Activated CD4-positive, alpha-beta memory T cell treated with anti-CD3 and anti-CD28 coated beads for 36 hours (primary cell): ENCODE data around the gene RAB5A. TPM values are rescaled to one million over a fixed set of nuclear protein-coding genes. Genes with fewer than 3 reads are reported as not detected.
"Not testable (repeated sequence)": the region's sequence is repeated elsewhere in the genome, so short reads cannot be mapped to it uniquely, and the experiment has no call there.

Experiments used
- CTCF ChIA-PET: fragments of 350-600 bp; sonication (Branson Sonifier 250); formaldehyde crosslinking; loops from one replicate; lab custom pipeline; 2021; ENCODE audit warnings: antibody characterized with exemption, inconsistent platforms; lab: Charles Lee
- POLR2A ChIA-PET: fragments of 350-600 bp; sonication (Branson Sonifier 250); formaldehyde crosslinking; loops from one replicate; lab custom pipeline; 2021; ENCODE audit warnings: antibody characterized with exemption; lab: Charles Lee
- DNase-seq: peaks from one replicate; pipeline ENCODE4 v3.0.0-alpha.2; 2020
- H3K27ac Mint-ChIP-seq: one replicate; pipeline ENCODE4 v1.8.0; 2021; ENCODE audit warnings: mixed read lengths
- H3K27me3 Mint-ChIP-seq: one replicate; pipeline ENCODE4 v1.8.0; 2021; ENCODE audit warnings: mixed read lengths
- H3K36me3 Mint-ChIP-seq: one replicate; pipeline ENCODE4 v1.8.0; 2021; ENCODE audit warnings: mixed read lengths
- H3K4me1 Mint-ChIP-seq: one replicate; pipeline ENCODE4 v1.8.0; 2021; ENCODE audit warnings: low read depth, mixed read lengths
- H3K4me3 Mint-ChIP-seq: one replicate; pipeline ENCODE4 v1.8.0; 2021; ENCODE audit warnings: mild to moderate bottlenecking, mixed read lengths
- H3K9me3 Mint-ChIP-seq: one replicate; pipeline ENCODE4 v1.8.0; 2021; ENCODE audit warnings: mixed read lengths
- intact Hi-C: fragments of 100-400 bp; cut with micrococcal nuclease; formaldehyde crosslinking; loops from one replicate; pipeline ENCODE4 v1.15.1; 2023
- total RNA-seq, 2 experiments: library from RNA; stranded (reverse); gene quantifications; one replicate each; pipeline ENCODE4 v1.2.3, GENCODE V29; 2021

Gene RAB5A, protein sequence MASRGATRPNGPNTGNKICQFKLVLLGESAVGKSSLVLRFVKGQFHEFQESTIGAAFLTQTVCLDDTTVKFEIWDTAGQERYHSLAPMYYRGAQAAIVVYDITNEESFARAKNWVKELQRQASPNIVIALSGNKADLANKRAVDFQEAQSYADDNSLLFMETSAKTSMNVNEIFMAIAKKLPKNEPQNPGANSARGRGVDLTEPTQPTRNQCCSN
- 10 to 100 TPM; 55.6 to 65.3 TPM for total RNA-seq

DNA sequence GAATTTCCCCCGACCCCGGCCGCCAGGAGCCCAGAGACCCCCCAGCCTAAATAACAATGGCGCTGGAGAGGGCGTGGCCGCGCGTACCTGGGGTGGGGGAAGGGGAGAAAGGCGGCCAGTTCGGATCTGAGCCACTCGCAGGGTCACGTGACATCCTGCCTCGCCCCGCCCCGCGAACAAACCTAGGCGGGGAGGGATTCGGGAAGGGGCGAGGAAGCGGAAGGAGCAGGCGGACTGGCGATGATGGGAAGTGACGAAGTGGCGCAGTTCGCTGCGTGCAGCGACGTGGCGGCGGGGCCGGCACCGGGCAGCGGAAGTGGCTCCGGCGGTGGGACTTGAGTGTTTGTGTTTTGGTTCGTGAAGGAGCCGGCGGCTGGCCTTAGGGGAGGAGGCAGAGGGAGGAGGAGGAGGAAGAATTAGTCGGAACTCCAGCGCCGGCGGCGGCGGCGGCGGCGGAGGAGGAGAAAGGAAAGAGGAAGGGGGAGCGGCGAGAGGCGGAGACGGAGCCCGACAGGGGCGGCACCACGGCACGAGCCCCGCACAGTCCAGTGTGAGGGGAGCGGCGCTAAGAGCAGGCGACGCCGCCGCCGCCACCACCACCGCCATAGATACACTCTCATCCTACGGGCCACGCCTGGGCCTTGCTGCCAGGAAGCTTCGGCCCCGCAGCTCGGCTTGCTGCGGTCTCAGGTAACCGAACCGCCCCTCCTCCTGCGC lies at the start of gene RAB5A:
Gene RAB5A (plus strand): TSS at position 266 of the 717 bp plus-strand sequence. CDS start 3,802 bp downstream, outside the sequence.
- POLR2A ChIA-PET, result interaction anchor here (1.1 to 3.0 kb wide), 6 partner anchors 10 to 239 kb away, joined by 4 to 20 read pairs (median 10); partner anchors contain the start of genes KAT2B and SGO1
- Mint-ChIP-seq H3K9me3 (no peaks in the 10 kb centered on the region), H3K36me3 (peaks cover 15% of the 10 kb centered on the region), H3K27me3 (no peaks in the 10 kb centered on the region), H3K4me1 (peaks cover 44% of the 10 kb centered on the region), H3K27ac (peak within 1 kb of the TSS; percentile 99), H3K4me3 (peak within 1 kb of the TSS; percentile 93)
- CTCF ChIA-PET, result interaction anchor here (1.0 to 1.2 kb wide), 2 partner anchors 10 to 59 kb away, joined by 3 to 5 read pairs; no protein-coding TSS in a partner anchor
- peak; percentile 98 for DNase-seq
- intact Hi-C loops, result loop anchor here (1.0 to 5.0 kb wide), 6 partner anchors 10 to 239 kb away; partner anchors contain the start of gene SGO1

DNA sequence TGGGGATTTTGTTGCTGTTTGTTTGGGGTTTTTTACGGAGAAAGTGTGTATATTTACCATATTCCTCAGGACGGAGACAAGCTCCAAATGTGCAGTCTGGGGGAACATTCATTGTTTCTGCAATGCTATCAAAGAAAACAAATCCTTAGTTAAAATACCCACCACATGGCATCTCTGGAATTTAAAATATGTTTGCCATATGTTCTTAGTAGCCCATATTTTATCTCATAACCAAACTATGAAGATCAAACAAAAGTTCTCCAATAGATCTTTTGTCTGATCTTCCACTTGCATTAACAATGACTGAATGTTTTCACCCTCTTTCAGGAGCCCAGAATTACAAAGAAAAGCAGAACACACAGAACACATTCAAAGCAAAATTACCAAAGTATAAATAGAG lies 48.2 kb upstream of the RAB5A start:
- intact Hi-C loops, result no loop called here
- CTCF ChIA-PET, result interaction anchor here (1.8 kb wide), 1 partner anchor 11 kb away, joined by 5 read pairs; no protein-coding TSS in a partner anchor
- no peak for DNase-seq
- no peak overlapping the region for H3K4me3 Mint-ChIP-seq
- H3K36me3 Mint-ChIP-seq, result no peaks in the 10 kb centered on the region
- H3K27ac Mint-ChIP-seq, result no peak overlapping the region
- H3K4me1 Mint-ChIP-seq, result no peaks in the 10 kb centered on the region
- H3K27me3 Mint-ChIP-seq, result no peaks in the 10 kb centered on the region
- POLR2A ChIA-PET, result no interaction called here
- H3K9me3 Mint-ChIP-seq, result no peaks in the 10 kb centered on the region

DNA sequence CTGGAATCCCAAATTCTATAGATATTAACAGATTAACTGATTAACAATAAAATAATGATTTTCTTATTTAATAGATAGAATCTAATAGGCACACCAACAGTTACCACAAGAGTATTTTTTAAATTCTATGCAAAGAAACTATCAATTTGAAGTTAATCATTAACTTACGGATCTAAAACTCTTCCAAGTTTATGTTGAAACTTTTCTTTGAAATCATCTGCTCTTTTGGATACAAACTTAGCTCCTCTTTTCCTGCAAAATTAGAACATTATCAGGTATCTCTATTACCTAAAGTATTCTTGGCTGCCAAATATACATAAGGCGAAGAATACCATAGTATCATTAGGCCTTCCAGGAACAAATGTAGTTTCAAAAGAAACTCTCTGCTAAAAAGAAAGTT lies 47.6 kb upstream of the RAB5A start:
- H3K4me1 Mint-ChIP-seq, result no peaks in the 10 kb centered on the region
- no peaks in the 10 kb centered on the region for H3K27me3 Mint-ChIP-seq
- CTCF ChIA-PET, result no interaction called here
- no peak overlapping the region for H3K27ac Mint-ChIP-seq
- no peak for DNase-seq
- POLR2A ChIA-PET, result no interaction called here
- no peaks in the 10 kb centered on the region for H3K9me3 Mint-ChIP-seq
- H3K4me3 Mint-ChIP-seq, result no peak overlapping the region
- no peaks in the 10 kb centered on the region for H3K36me3 Mint-ChIP-seq
- intact Hi-C loops, result no loop called here

DNA sequence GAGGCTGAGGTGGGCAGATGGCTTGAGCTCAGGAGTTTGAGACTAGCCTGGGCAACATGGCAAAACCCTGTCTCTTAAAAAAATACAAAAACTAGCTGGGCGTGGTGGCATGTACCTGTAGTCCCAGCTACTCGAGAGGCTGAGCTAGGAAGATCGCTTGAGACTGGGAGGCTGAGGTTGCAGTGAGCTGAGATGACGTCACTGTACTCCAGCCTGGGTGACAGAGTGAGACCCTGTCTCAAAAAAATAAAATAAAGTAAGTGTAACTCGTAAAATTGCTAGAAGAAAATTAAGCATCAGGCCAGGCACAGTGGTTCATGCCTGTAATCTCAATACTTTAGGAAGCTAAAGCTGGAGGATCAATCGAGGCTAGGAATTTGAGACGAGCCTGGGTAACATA lies 47.1 kb upstream of the RAB5A start:
- H3K4me1 Mint-ChIP-seq, H3K4me3 Mint-ChIP-seq, H3K27ac Mint-ChIP-seq, intact Hi-C loops, DNase-seq, POLR2A ChIA-PET, H3K9me3 Mint-ChIP-seq, CTCF ChIA-PET, H3K36me3 Mint-ChIP-seq, H3K27me3 Mint-ChIP-seq: not testable (repeated sequence)

DNA sequence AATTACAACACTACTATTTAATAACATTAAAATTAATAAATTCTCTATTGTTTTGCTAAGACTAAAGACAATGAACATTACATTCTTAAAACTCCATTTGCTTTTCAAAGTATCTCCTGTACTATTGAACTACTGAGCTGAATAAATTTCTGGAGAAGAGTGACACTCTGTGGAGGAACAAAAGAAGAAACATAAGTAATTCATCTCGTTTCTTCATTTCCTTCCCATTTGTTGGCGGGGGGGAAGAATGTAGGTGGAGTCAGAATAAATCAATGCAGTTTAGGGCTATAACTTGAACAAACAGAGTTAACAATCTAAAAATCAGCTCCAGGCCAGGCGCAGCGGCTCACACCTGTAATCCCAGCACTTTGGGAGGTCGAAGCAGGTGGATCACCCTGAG lies 45.6 kb upstream of the RAB5A start:
- no peak for DNase-seq
- peaks cover 2% of the 10 kb centered on the region for H3K27me3 Mint-ChIP-seq
- H3K36me3 Mint-ChIP-seq, result peaks cover 2% of the 10 kb centered on the region
- ChIA-PET POLR2A (no interaction called here), CTCF (no interaction called here)
- no peak overlapping the region for H3K27ac Mint-ChIP-seq
- no peak overlapping the region for H3K4me3 Mint-ChIP-seq
- intact Hi-C loops, result no loop called here
- H3K4me1 Mint-ChIP-seq, result no peaks in the 10 kb centered on the region
- peaks cover 4% of the 10 kb centered on the region for H3K9me3 Mint-ChIP-seq

DNA sequence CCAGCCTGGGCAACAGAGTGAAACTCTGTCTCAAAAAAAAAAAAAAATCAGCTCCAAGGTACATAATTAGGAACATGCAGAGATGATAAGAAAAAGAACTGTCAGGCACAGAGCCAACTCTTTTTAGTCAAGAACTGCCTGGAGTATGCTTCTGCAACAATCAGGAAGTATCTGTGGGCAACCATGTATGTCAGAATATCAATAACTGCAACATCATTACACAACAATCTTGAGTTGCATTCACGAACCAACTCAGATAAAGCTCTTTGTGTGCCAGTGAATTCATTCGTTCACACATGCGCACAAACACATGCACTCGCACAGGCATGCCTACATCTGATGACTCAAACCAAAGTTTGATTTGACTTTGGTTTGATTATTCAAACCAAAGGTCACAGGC lies 45.0 kb upstream of the RAB5A start:
- POLR2A ChIA-PET, result no interaction called here
- peaks cover 2% of the 10 kb centered on the region for H3K36me3 Mint-ChIP-seq
- H3K27me3 Mint-ChIP-seq, result peaks cover 2% of the 10 kb centered on the region
- CTCF ChIA-PET, result no interaction called here
- H3K9me3 Mint-ChIP-seq, result peaks cover 5% of the 10 kb centered on the region
- no peak overlapping the region for H3K4me3 Mint-ChIP-seq
- no peaks in the 10 kb centered on the region for H3K4me1 Mint-ChIP-seq
- intact Hi-C loops, result no loop called here
- H3K27ac Mint-ChIP-seq, result no peak overlapping the region
- DNase-seq, result no peak

DNA sequence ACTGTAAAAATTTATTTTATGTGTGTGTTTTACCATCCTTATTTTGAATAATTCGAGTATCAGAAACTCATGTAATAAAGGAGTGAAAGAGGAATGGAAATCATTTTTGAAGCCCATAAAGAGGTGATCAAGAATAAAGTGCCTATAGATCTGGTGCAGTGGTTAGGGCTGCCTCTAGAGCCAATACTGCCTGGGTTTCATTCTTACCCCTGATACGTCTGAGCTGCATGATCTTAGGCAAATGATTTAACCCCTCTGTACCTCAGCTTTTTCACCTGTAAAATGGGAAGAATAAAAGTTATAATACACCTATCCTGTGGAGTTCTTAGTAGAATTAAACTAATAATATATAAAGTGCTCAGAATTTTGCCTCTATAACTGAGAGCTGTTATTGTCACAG lies 43.2 kb upstream of the RAB5A start:
- Mint-ChIP-seq H3K9me3 (peaks cover 5% of the 10 kb centered on the region), H3K27ac (no peak overlapping the region), H3K27me3 (peaks cover 2% of the 10 kb centered on the region), H3K36me3 (peaks cover 2% of the 10 kb centered on the region), H3K4me3 (no peak overlapping the region), H3K4me1 (no peaks in the 10 kb centered on the region)
- POLR2A ChIA-PET, result no interaction called here
- intact Hi-C loops, result no loop called here
- CTCF ChIA-PET, result no interaction called here
- no peak for DNase-seq

DNA sequence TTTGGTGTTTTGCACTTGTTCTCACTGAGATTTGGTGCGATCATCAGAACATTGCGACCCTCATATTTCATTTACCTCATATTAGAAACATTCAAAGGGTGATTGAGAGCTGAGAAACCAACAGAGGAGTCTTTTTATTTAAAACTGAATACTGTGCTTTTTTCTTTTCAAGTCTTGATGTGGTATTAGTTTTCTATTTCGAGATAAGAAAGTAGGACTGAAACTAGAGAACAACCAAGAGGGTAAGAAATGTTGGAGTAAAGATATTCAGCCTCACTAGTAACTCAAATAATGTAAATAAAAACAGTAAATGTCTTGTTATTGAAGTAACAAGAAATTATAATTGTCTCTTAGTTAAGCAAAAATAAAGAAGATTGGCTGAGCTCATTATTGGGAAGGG lies 39.4 kb upstream of the RAB5A start:
- peaks cover 2% of the 10 kb centered on the region for H3K27me3 Mint-ChIP-seq
- no peak overlapping the region for H3K27ac Mint-ChIP-seq
- intact Hi-C loops, result no loop called here
- peaks cover 6% of the 10 kb centered on the region for H3K36me3 Mint-ChIP-seq
- no peak overlapping the region for H3K4me3 Mint-ChIP-seq
- POLR2A ChIA-PET, result interaction anchor here (0.7 kb wide), 1 partner anchor 38 kb away, joined by 3 read pairs; no protein-coding TSS in a partner anchor
- peaks cover 19% of the 10 kb centered on the region for H3K9me3 Mint-ChIP-seq
- no peak for DNase-seq
- H3K4me1 Mint-ChIP-seq, result no peaks in the 10 kb centered on the region
- CTCF ChIA-PET, result interaction anchor here (0.6 to 0.8 kb wide), 2 partner anchors 19 to 127 kb away, joined by 3 read pairs; no protein-coding TSS in a partner anchor

DNA sequence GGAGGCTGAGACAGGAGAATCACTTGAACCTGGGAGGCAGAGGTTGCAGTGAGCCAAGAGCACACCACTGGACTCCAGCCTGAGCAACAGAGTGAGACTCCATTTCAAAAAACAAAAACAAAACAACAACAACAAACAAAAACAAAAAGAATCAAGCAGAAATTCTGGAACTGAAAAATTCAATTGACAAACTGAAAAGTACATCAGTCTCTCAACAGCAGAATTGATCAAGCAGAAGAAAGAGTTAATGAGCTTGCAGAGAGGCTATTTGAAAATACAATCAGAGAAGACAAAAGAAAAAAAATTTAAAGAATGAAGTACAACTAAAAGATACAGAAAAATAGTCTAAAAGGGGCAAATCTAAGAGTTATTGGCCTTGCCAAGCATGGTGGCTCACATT lies 35.4 kb upstream of the RAB5A start:
- Mint-ChIP-seq H3K27ac (no peak overlapping the region), H3K36me3 (peaks cover 5% of the 10 kb centered on the region), H3K27me3 (no peaks in the 10 kb centered on the region), H3K9me3 (peaks cover 19% of the 10 kb centered on the region), H3K4me3 (no peak overlapping the region), H3K4me1 (no peaks in the 10 kb centered on the region)
- CTCF ChIA-PET, result no interaction called here
- DNase-seq, result no peak
- POLR2A ChIA-PET, result no interaction called here
- intact Hi-C loops, result no loop called here

DNA sequence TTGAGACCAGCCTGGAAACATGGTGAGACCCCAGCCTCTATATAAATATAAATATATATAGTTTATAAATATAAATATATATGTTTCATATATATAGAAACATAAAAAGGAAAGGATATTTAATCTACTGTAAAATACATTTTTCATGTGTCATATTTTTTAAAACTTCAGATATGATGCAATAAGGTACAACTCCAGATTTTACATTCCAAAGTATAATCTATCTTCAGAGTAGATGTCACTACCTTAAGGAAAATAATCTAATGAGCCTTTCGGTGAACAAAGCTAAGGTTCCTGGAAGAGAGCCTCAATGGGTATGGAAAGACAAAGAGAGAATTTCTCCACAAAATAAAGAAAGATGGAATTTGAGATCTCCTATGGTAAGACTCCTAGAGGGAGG lies 29.7 kb upstream of the RAB5A start:
- Mint-ChIP-seq H3K4me1 (no peaks in the 10 kb centered on the region), H3K27ac (no peak overlapping the region), H3K36me3 (no peaks in the 10 kb centered on the region), H3K27me3 (no peaks in the 10 kb centered on the region), H3K4me3 (no peak overlapping the region), H3K9me3 (peaks cover 4% of the 10 kb centered on the region)
- CTCF ChIA-PET, result no interaction called here
- DNase-seq, result no peak
- intact Hi-C loops, result no loop called here
- POLR2A ChIA-PET, result no interaction called here

DNA sequence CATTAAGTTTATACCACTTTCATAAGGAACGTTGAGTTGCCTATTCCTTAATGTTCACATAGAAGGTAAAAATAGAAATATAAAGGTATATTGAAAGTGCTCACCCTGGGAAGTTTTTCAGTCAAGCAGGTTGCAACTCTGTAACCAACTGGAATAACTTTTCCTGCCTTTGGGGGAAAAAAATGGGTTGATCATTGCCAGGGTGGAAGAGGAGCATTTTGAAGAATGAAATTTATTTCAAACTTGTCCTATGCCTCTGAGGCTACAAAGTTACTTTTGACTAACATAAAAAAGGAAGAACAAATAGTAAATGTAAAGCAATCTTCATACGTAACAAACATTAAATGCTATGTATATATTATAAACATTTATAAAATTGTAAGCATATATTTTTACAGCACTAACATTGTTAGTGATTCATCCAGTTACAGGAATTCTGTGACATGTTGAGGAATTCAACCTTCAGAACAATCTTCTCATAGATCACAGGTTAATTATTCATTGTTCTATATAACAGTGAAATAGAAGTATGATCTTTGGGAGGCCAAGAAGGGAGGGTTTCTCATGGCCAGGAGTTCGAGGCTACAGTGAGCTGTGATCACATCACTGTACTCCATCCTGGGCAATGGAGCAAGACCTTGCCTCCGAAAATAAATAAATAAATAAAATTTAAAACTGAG lies 26.4 kb upstream of the RAB5A start:
- no peaks in the 10 kb centered on the region for H3K9me3 Mint-ChIP-seq
- intact Hi-C loops, result no loop called here
- no peak overlapping the region for H3K4me3 Mint-ChIP-seq
- no peak overlapping the region for H3K27ac Mint-ChIP-seq
- H3K27me3 Mint-ChIP-seq, result no peaks in the 10 kb centered on the region
- ChIA-PET POLR2A (no interaction called here), CTCF (no interaction called here)
- DNase-seq, result no peak
- H3K4me1 Mint-ChIP-seq, result no peaks in the 10 kb centered on the region
- no peaks in the 10 kb centered on the region for H3K36me3 Mint-ChIP-seq

DNA sequence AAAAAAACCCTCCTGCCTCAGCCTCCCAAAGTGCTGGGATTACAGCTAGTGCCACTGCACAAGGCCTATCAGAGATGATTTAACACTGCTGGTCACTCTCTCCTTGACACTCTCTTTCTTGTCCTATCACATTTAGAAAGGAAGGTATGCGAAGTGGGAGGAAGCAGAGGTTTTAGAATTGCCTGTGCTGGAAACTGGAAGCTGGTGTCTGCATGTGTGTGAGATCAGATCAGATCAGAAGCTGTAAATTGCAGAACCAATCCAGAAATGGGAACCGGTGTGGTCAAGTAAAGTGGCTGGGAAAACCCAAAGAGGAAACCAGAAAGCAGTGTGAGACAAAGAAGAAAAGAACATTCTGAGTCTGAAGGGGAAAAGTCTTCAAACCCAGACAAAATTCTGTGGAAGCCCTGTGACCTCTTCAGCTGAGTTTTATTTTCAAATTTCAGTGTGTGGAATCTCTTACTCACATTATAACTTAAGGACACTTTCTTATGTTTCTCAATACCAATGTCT lies 15.7 kb upstream of the RAB5A start:
- ChIA-PET CTCF (interaction anchor here (1.8 kb wide), 1 partner anchor 45 kb away, joined by 7 read pairs; no protein-coding TSS in a partner anchor), POLR2A (interaction anchor here (0.8 to 2.3 kb wide), 7 partner anchors 14 to 252 kb away, joined by 3 to 9 read pairs (median 6); no protein-coding TSS in a partner anchor)
- intact Hi-C loops, result loop anchor here (1.0 to 10.0 kb wide), 8 partner anchors 16 to 1376 kb away; partner anchors contain the start of genes RAB5A and SGO1
- Mint-ChIP-seq H3K4me1 (peaks cover 33% of the 10 kb centered on the region), H3K9me3 (no peaks in the 10 kb centered on the region), H3K4me3 (peak overlapping the region; percentile 3), H3K27ac (peak overlapping the region; percentile 76), H3K27me3 (peaks cover 12% of the 10 kb centered on the region), H3K36me3 (no peaks in the 10 kb centered on the region)
- peak; percentile 84 for DNase-seq
